Astrocyte of the hippocampus (primary cell): Measurements from ENCODE around the gene SLC16A7.
"Not testable (repeated sequence)": the region's sequence is repeated elsewhere in the genome, so short reads cannot be mapped to it uniquely, and the experiment has no call there.

ENCODE experiments used
- DNase-seq: peaks from one replicate; pipeline ENCODE4 v3.0.0; 2011; ENCODE audit warnings: low read depth, low spot score

The SLC16A7 gene

GRCh38 chr12:59595883-59596540 lies at the start of gene SLC16A7:
SLC16A7 (plus strand) TSS chr12:59596029; CDS start chr12:59704802, 108,773 bp downstream.
- DNase-seq = peak; percentile 93

- DNase-seq = no peak
Observed at GRCh38 chr12:59548930-59549329, 46.9 kb upstream of the SLC16A7 start.

GRCh38 chr12:59559696-59560095 lies 36.1 kb upstream of the SLC16A7 start:
- no peak for DNase-seq

GRCh38 chr12:59570145-59570544 lies 25.7 kb upstream of the SLC16A7 start:
- peak; percentile 41 for DNase-seq

- no peak for DNase-seq
Observed at GRCh38 chr12:59574406-59574805, 21.4 kb upstream of the SLC16A7 start.

- no peak for DNase-seq
Observed at GRCh38 chr12:59575826-59576225, 20.0 kb upstream of the SLC16A7 start.

- no peak for DNase-seq
Observed at GRCh38 chr12:59578254-59578653, 17.6 kb upstream of the SLC16A7 start.

- no peak for DNase-seq
Observed at GRCh38 chr12:59579631-59580030, 16.2 kb upstream of the SLC16A7 start.

- no peak for DNase-seq
Observed at GRCh38 chr12:59580050-59580449, 15.8 kb upstream of the SLC16A7 start.

- no peak for DNase-seq
Observed at GRCh38 chr12:59583003-59583712, 12.7 kb upstream of the SLC16A7 start.

GRCh38 chr12:59587710-59588109 lies 8.1 kb upstream of the SLC16A7 start:
- no peak for DNase-seq

- no peak for DNase-seq
Observed at GRCh38 chr12:59593761-59594160, 2.1 kb upstream of the SLC16A7 start.

GRCh38 chr12:59594943-59595500 lies 807 bp upstream of the SLC16A7 start:
- DNase-seq = no peak

- no peak for DNase-seq
Observed at GRCh38 chr12:59595565-59595882, 305 bp upstream of the SLC16A7 start.

GRCh38 chr12:59597385-59597781 lies 1.6 kb downstream of the SLC16A7 start:
- peak; percentile 78 for DNase-seq

GRCh38 chr12:59600171-59600570 lies 4.3 kb downstream of the SLC16A7 start:
- no peak for DNase-seq

- DNase-seq = no peak
Observed at GRCh38 chr12:59603754-59604153, 7.9 kb downstream of the SLC16A7 start.

GRCh38 chr12:59612823-59613434 lies 17.1 kb downstream of the SLC16A7 start:
- not testable (repeated sequence) for DNase-seq

- no peak for DNase-seq
Observed at GRCh38 chr12:59615392-59616165, 19.8 kb downstream of the SLC16A7 start.

GRCh38 chr12:59619461-59620240 lies 23.8 kb downstream of the SLC16A7 start:
- no peak for DNase-seq

GRCh38 chr12:59620326-59620725 lies 24.5 kb downstream of the SLC16A7 start:
- peak; percentile 3 for DNase-seq
